ENCODE data around the gene NAPG. TPM values are rescaled to one million over a fixed set of nuclear protein-coding genes. Genes with fewer than 3 reads are reported as not detected.
"Not testable (repeated sequence)": the region's sequence is repeated elsewhere in the genome, so short reads cannot be mapped to it uniquely, and the experiment has no call there.

Gene NAPG
- total and polyA plus RNA-seq, 4 donors: 54.9 to 125 (median 57.1) TPM

DNA sequence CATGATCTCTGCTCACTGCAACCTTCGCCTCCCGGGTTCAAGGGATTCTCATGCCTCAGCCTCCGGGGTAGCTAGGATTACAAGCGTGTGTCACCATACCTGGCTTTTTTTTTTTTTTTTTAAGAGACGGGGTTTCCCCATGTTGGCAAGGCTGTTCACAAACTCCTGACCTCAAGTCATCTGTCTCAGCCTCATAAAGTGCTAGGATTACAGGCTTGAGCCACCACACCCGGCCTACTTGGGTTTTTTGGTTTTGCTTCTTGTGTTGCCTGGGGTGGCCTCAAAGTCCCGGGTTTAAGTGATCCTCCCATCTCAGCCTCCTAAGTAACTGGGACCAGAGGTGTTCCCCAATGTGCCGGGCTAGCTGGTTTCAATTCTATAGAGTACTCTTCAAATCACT lies 64.6 kb downstream of the NAPG start:
- no peaks in the 10 kb centered on the region for H3K36me3 ChIP-seq (ENCODE audit: control insufficient read depth, insufficient read depth, low read length)
- no peaks in the 10 kb centered on the region for H3K4me1 ChIP-seq (ENCODE audit: control insufficient read depth, insufficient read depth, low read length)
- no peak for DNase-seq (ENCODE audit: low read depth in 4 of 6, low spot score in 6 of 6)
- H3K9me3 ChIP-seq (ENCODE audit: control insufficient read depth, insufficient read depth, low read length): no peaks in the 10 kb centered on the region
- H3K27ac ChIP-seq (ENCODE audit: low read depth, low read length): no peak overlapping the region
- WGBS (ENCODE audit: insufficient coverage): 98% methylated on average over 6 of the region's 8 CpGs
- no peaks in the 10 kb centered on the region for H3K27me3 ChIP-seq (ENCODE audit: control insufficient read depth, insufficient read depth, low read length)
- no peak overlapping the region for H3K4me3 ChIP-seq (ENCODE audit: low read depth, low read length)

DNA sequence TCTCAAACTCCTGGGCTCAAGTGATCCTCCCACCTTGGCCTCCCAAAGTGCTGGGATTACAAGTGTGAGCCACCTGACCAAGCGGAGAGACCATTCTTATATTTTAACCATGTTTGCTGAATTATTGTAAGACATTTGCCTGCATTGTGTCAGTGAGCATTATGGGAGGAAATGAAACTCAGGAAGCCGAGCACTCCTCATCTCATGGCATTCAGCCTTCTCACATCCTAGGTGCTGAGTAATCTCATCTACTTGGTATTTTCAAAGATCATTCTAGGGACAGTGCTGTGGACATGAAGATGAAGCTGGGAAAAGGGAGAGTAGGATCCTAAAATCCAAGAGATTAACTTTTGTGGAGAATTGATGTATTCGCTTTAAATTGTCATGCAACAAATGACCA lies 66.1 kb downstream of the NAPG start:
- no CpG with 5 or more reads among the region's 3 CpGs for WGBS (ENCODE audit: insufficient coverage)
- Histone ChIP-seq H3K27ac (ENCODE audit: low read depth, low read length) (no peak overlapping the region), H3K4me3 (ENCODE audit: low read depth, low read length) (no peak overlapping the region), H3K36me3 (ENCODE audit: control insufficient read depth, insufficient read depth, low read length) (no peaks in the 10 kb centered on the region), H3K4me1 (ENCODE audit: control insufficient read depth, insufficient read depth, low read length) (no peaks in the 10 kb centered on the region), H3K9me3 (ENCODE audit: control insufficient read depth, insufficient read depth, low read length) (no peaks in the 10 kb centered on the region), H3K27me3 (ENCODE audit: control insufficient read depth, insufficient read depth, low read length) (no peaks in the 10 kb centered on the region)
- DNase-seq (ENCODE audit: low read depth in 4 of 6, low spot score in 6 of 6): no peak

GRCh38 chr18:10593366-10594022 lies 67.7 kb downstream of the NAPG start:
- not testable (repeated sequence) for H3K27me3 ChIP-seq (ENCODE audit: control insufficient read depth, insufficient read depth, low read length); H3K27ac ChIP-seq (ENCODE audit: low read depth, low read length); H3K36me3 ChIP-seq (ENCODE audit: control insufficient read depth, insufficient read depth, low read length); H3K9me3 ChIP-seq (ENCODE audit: control insufficient read depth, insufficient read depth, low read length); H3K4me3 ChIP-seq (ENCODE audit: low read depth, low read length); H3K4me1 ChIP-seq (ENCODE audit: control insufficient read depth, insufficient read depth, low read length); DNase-seq (ENCODE audit: low read depth in 4 of 6, low spot score in 6 of 6)
- 86% methylated on average over 2 of the region's 5 CpGs for WGBS (ENCODE audit: insufficient coverage)

GRCh38 chr18:10595917-10596316 lies 70.1 kb downstream of the NAPG start:
- H3K36me3 ChIP-seq (ENCODE audit: control insufficient read depth, insufficient read depth, low read length); H3K4me3 ChIP-seq (ENCODE audit: low read depth, low read length); H3K4me1 ChIP-seq (ENCODE audit: control insufficient read depth, insufficient read depth, low read length); H3K27me3 ChIP-seq (ENCODE audit: control insufficient read depth, insufficient read depth, low read length); H3K9me3 ChIP-seq (ENCODE audit: control insufficient read depth, insufficient read depth, low read length); H3K27ac ChIP-seq (ENCODE audit: low read depth, low read length); DNase-seq (ENCODE audit: low read depth in 4 of 6, low spot score in 6 of 6): not testable (repeated sequence)
- no CpG with 5 or more reads among the region's 4 CpGs for WGBS (ENCODE audit: insufficient coverage)

GRCh38 chr18:10597695-10598094 lies 71.9 kb downstream of the NAPG start:
- not testable (repeated sequence) for H3K4me1 ChIP-seq (ENCODE audit: control insufficient read depth, insufficient read depth, low read length); H3K27me3 ChIP-seq (ENCODE audit: control insufficient read depth, insufficient read depth, low read length); H3K4me3 ChIP-seq (ENCODE audit: low read depth, low read length); H3K36me3 ChIP-seq (ENCODE audit: control insufficient read depth, insufficient read depth, low read length); H3K27ac ChIP-seq (ENCODE audit: low read depth, low read length); DNase-seq (ENCODE audit: low read depth in 4 of 6, low spot score in 6 of 6); H3K9me3 ChIP-seq (ENCODE audit: control insufficient read depth, insufficient read depth, low read length)
- no CpG with 5 or more reads among the region's 4 CpGs for WGBS (ENCODE audit: insufficient coverage)

GRCh38 chr18:10600701-10601100 lies 74.9 kb downstream of the NAPG start:
- H3K4me1 ChIP-seq (ENCODE audit: control insufficient read depth, insufficient read depth, low read length); H3K27ac ChIP-seq (ENCODE audit: low read depth, low read length); DNase-seq (ENCODE audit: low read depth in 4 of 6, low spot score in 6 of 6); H3K4me3 ChIP-seq (ENCODE audit: low read depth, low read length); H3K27me3 ChIP-seq (ENCODE audit: control insufficient read depth, insufficient read depth, low read length); H3K36me3 ChIP-seq (ENCODE audit: control insufficient read depth, insufficient read depth, low read length); H3K9me3 ChIP-seq (ENCODE audit: control insufficient read depth, insufficient read depth, low read length): not testable (repeated sequence)
- WGBS (ENCODE audit: insufficient coverage): 94% methylated on average over 3 of the region's 7 CpGs

Other genes with a start within 250 kb of the NAPG start
- 10 to 100 TPM; 91.9 to 94.7 TPM for gene APCDD1, start 71.4 kb upstream of the NAPG start, total RNA-seq
- 100 to 1,000 TPM; 358 to 431 TPM for gene APCDD1, start 71.4 kb upstream of the NAPG start, polyA plus RNA-seq (ENCODE audit: insufficient read length in 2 of 2)